ENCODE data around the gene OR2A5. TPM values are rescaled to one million over a fixed set of nuclear protein-coding genes. Genes with fewer than 3 reads are reported as not detected.

Gene OR2A5
- total RNA-seq, 1 experiment from 2014 or later = not detected

DNA sequence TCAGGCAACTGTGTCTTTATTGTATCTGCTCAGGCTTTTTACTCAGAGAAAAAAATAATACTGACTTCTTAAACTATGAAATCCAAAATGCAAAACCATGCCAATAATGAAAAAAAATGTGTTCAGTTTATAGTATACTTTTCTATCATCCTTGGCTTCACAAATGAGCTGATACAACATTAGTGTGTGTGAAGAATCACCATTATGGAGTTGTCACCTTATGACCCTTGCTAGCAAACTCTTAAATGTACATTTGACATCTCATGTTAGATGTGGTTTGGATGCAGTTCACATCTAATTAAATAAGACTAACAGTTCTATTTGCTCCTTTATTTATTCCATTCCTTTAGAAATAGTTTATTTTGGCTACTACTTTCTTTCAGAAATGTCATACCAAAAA lies 56.5 kb downstream of the OR2A5 start:
- BruUV-seq (replicated peaks) = no TSS peak
- TF ChIP-seq SP1 (IDR thresholded peaks at IDR 0.05; ENCODE audit: low read depth) (no peak), EZH2phosphoT487 (IDR thresholded peaks at IDR 0.05; ENCODE audit: borderline replicate concordance) (no peak), RAD21 (IDR thresholded peaks at IDR 0.05; ENCODE audit: low read depth) (no peak), POLR2A (IDR thresholded peaks at IDR 0.05; ENCODE audit: borderline replicate concordance, extremely low read depth, insufficient read depth, insufficient read length) (no peak), REST (IDR thresholded peaks at IDR 0.05; ENCODE audit: low read depth) (no peak), ZNF274 (IDR thresholded peaks at IDR 0.05; ENCODE audit: low read depth, low read length) (no peak), POLR2AphosphoS5 (IDR thresholded peaks at IDR 0.05; ENCODE audit: low read depth, low read length) (no peak), YY1 (IDR thresholded peaks at IDR 0.05; ENCODE audit: extremely low read depth, insufficient replicate concordance, low read depth, low read length) (no peak), CTCF (IDR thresholded peaks at IDR 0.05 in 2 of 3, conservative IDR thresholded peaks at IDR 0.05 in 1 of 3; ENCODE audit: borderline replicate concordance in 1 of 3, insufficient read depth in 1 of 3, low read depth in 2 of 3, low read length in 2 of 3) (no peak), TCF7L2 (IDR thresholded peaks at IDR 0.05; ENCODE audit: borderline replicate concordance, extremely low read depth, insufficient read depth, insufficient read length) (no peak), FOSL1 (IDR thresholded peaks at IDR 0.05; ENCODE audit: low read depth) (no peak), EGR1 (IDR thresholded peaks at IDR 0.05; ENCODE audit: low read depth) (no peak), JUND (IDR thresholded peaks at IDR 0.05) (no peak), SRF (IDR thresholded peaks at IDR 0.05; ENCODE audit: low read depth) (no peak), ZFX (IDR thresholded peaks at IDR 0.05) (no peak), CEBPB (IDR thresholded peaks at IDR 0.05; ENCODE audit: low read depth) (no peak), SIN3A (IDR thresholded peaks at IDR 0.05; ENCODE audit: low read depth) (no peak), CBX3 (IDR thresholded peaks at IDR 0.05; ENCODE audit: low read depth) (no peak)
- TF ChIP-seq, protein P1, sequence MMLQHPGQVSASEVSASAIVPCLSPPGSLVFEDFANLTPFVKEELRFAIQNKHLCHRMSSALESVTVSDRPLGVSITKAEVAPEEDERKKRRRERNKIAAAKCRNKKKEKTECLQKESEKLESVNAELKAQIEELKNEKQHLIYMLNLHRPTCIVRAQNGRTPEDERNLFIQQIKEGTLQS (IDR thresholded peaks at IDR 0.05) = no peak
- H3K9ac ChIP-seq (ENCODE audit: low read length) = no peak overlapping the region
- H2AFZ ChIP-seq (ENCODE audit: low read depth, low read length, poor library complexity, severe bottlenecking) = no peak overlapping the region
- H3K27me3 ChIP-seq (ENCODE audit: insufficient read depth, low read length) = no peaks in the 10 kb centered on the region
- ATAC-seq (no peak), DNase-seq (ENCODE audit: low read depth, low spot score) (no peak)
- ChIA-PET POLR2A (no interaction called here), CTCF (interaction anchor here (1.7 kb wide), 1 partner anchor 23 kb away, joined by 7 read pairs; no protein-coding TSS in a partner anchor), RAD21 (ENCODE audit: low non-redundant PET in 1 of 2, low total read pairs in 2 of 2, uncharacterized antibody in 2 of 2, unreplicated experiment in 2 of 2) (no interaction called here)
- H3K9me3 ChIP-seq (ENCODE audit: control insufficient read depth in 1 of 2, insufficient read depth in 1 of 2, low read depth in 1 of 2, low read length in 2 of 2) = no peaks in the 10 kb centered on the region
- H3K4me1 ChIP-seq (ENCODE audit: control insufficient read depth in 1 of 2, insufficient read depth in 2 of 2, low read length in 2 of 2) = no peaks in the 10 kb centered on the region
- H3K79me2 ChIP-seq (ENCODE audit: insufficient read depth, low read length) = no peaks in the 10 kb centered on the region
- H3K36me3 ChIP-seq (ENCODE audit: control insufficient read depth in 1 of 2, insufficient read depth in 2 of 2, low read length in 2 of 2) = no peaks in the 10 kb centered on the region
- H3K9me2 ChIP-seq (ENCODE audit: insufficient read depth) = no peaks in the 10 kb centered on the region
- H3K27ac ChIP-seq (ENCODE audit: low read depth, low read length) = no peak overlapping the region
- H3K4me3 ChIP-seq (replicated peaks in 1 of 2; ENCODE audit: low read depth in 1 of 2, low read length in 2 of 2) = no peak overlapping the region
- no peaks in the 10 kb centered on the region for H4K20me1 ChIP-seq (ENCODE audit: insufficient read depth)
- intact Hi-C loops (cut with micrococcal nuclease) = no loop called here
- H3K4me2 ChIP-seq (ENCODE audit: low read length) = no peak overlapping the region

Measured in HCT116 (cell line).